GM19240 (cell line): ENCODE data around the gene FBF1.
A peak's percentile ranks its signal among the peaks of the same experiment; 100 is the strongest.
"Not testable (repeated sequence)": the region's sequence is repeated elsewhere in the genome, so short reads cannot be mapped to it uniquely, and the experiment has no call there.

Source experiments
- DNase-seq: peaks from one replicate; pipeline ENCODE4 v3.0.0; 2011; ENCODE audit warnings: low spot score; ENCODE audit not compliant: insufficient read length

Gene FBF1

DNA sequence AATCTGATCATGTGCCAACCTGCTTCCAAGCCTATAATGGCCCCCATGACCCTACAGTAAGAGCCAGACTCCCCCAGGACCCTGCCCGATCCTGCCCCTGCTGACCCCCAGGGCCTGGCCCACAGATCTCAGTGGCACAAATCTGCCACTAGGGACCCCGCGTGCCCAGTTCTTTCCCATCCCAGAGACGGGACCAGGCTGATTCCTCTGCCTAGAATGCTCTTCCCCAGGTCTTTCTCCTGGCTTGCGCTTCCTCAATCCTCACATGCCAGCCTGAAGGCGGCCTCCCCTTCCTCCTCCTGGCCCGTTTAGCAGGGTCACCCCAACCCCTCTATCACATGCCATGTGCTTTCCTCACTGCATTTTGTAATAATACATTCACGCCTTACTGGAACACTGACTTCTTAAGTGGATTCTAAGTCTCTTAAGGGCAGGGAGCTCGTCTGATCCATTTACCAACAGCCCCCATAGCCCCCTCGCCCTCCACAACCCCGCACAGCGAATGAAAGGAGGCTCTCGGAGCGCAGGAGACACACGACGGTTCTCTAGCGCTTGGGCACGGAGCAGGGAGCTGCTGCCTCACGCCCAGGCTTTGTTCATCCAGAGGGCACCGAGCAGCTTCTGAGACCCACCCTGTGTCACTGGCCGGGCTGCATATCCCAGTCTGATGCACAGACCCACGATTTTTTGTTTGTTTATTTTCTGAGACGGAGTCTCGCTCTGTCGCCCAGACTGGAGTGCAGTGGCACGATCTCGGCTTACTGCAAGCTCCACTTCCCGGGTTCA, 45.3 kb downstream of the FBF1 start:
- DNase-seq = no peak

GRCh38 chr17:75894049-75894733, 46.7 kb downstream of the FBF1 start:
- DNase-seq = no peak

DNA sequence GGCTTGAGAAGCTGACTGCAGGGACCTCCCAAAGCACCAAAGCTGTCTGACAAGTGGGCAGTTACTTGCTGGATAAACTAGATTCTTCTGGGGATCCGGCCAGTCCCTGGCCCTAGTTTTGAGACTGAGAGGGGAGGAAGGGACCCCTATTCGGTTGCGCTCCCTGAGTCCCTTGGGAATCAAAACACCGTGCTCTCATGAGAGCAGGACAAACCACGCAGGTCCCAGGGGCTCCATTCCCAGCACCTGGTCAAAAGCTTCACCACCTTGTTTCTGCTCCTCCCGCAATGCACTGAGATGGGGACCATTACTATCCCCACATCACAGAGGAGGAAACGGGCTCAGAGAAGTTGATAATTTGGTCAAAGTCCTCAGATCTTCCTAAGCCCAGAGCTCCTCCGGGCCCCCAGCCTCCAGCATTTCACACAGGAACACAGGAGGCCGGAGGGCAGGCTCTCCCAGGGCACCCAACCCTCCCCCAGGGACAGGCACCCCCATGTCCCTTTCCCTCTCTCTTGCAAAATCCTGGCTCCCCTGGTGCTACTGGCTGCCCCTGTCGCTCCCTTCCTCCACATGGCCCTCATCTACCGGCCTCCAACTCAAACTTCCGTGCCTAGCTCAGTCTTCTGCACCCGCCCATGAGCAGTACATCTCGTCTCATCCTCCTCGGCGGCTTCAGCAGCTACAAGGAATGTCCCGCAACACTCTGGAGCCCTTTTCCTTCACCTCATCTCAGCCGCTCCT, 47.4 kb downstream of the FBF1 start:
- no peak for DNase-seq

- DNase-seq = no peak
These were observed 48.2 kb downstream of the FBF1 start for GRCh38 chr17:75892556-75893224.

GRCh38 chr17:75891605-75892555, 49.0 kb downstream of the FBF1 start:
- DNase-seq = no peak

- DNase-seq = no peak
These were observed 49.7 kb downstream of the FBF1 start for GRCh38 chr17:75891022-75891604.

GRCh38 chr17:75889454-75889853, 51.4 kb downstream of the FBF1 start:
- DNase-seq = no peak

GRCh38 chr17:75888484-75888883, 52.4 kb downstream of the FBF1 start:
- no peak for DNase-seq

DNA sequence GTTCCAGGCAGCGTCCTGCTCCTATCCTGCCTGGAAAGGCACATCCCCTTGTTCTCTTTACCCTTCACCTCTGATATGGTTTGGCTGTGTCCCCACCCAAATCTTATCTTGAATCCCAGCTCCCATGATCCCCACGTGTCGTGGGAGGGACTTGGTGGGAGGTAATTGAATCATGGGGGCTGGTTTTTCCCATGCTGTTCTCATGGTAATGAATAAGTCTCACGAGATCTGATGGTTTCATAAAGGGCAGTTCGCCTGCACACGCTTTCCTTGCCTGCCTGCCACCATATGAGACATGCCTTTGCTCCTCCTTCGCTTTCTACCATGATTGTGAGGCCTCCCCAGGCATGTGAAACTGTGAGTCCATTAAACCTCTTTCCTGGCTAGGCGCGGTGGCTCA, 55.0 kb downstream of the FBF1 start:
- DNase-seq = not testable (repeated sequence)

GRCh38 chr17:75885431-75885830, 55.4 kb downstream of the FBF1 start:
- DNase-seq = no peak

DNA sequence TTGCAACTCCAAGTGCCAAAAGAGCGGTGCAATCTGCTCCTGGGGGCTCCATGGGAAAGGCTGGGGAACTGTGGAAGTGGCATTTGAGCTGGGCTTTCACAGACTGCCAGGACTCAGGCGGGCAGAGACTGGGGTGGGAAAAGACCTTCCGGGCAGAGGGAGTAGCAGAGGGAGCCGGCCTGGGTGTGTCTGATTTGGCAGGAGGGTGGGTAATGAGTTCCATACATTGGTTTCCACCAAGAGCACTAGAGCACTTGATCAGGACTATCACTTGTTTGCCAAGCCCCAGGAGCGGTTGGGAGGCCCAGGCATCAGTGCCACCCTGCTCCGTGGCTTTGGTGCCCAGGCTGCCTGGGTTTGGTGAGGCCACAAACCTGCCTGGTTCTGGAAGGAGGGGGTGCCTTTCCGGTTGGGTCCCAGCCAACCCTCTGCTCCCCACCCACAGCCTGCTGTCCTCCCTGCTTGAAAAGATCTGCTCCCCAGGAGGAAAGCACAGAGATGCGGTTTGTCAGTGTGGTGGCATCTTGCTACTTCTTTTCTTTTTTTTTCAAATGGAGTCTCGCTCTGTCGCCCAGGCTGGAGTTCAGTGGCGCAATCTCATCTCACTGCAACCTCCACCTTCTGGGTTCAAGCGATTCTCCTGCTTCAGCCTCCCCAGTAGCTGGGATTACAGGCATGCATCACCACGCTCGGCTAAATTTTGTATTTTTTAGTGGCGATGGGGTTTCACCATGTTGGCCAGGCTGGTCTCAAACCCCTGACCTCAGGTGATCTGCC, 59.0 kb downstream of the FBF1 start:
- no peak for DNase-seq

DNA sequence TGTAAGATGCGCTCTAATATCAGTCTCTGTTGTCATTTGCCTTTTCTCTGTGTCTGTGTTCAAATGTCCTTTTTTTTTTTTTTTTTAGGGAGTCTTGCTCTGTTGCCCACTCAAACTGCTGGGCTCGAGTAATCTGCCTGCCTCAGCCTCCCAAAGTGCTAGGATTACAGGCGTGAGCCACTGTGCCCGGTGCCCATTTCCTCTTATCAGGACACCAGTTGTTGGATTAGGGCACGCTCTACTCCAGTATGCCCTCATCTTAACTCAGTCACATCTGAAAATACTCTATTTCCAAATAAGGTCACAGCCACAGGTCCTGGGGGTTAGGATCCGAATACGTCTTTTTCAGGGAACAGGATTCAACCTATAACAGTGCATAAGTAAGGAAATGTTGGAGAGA, 60.6 kb downstream of the FBF1 start:
- no peak for DNase-seq

- DNase-seq = no peak
These were observed 62.5 kb downstream of the FBF1 start, which contains the start of gene TRIM47 for GRCh38 chr17:75878174-75878998. TRIM47 (minus strand) TSS chr17:75878581; CDS start chr17:75878548, 33 bp downstream.

DNA sequence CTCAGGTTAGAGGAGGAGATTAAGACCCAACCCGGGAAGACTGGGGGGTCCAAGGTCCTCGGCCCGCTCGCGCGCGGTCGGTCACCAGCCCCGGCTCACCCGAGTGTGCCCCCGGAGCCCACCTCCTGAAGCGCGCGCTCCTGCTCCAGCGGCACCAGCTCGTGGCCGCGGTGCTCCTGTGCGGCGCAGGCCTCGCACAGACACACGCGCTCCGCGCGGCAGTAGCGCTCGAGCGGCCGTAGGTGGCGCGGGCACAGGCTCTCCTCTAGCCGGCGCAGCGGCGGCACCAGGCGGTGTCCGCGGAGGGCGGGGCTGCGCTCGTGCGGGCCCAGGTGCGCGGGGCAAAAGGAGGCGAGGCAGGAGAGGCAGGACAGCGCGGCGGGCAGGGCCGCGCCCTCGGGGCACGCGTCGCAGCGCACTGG, 63.1 kb downstream of the FBF1 start:
- DNase-seq = peak; percentile 63

DNA sequence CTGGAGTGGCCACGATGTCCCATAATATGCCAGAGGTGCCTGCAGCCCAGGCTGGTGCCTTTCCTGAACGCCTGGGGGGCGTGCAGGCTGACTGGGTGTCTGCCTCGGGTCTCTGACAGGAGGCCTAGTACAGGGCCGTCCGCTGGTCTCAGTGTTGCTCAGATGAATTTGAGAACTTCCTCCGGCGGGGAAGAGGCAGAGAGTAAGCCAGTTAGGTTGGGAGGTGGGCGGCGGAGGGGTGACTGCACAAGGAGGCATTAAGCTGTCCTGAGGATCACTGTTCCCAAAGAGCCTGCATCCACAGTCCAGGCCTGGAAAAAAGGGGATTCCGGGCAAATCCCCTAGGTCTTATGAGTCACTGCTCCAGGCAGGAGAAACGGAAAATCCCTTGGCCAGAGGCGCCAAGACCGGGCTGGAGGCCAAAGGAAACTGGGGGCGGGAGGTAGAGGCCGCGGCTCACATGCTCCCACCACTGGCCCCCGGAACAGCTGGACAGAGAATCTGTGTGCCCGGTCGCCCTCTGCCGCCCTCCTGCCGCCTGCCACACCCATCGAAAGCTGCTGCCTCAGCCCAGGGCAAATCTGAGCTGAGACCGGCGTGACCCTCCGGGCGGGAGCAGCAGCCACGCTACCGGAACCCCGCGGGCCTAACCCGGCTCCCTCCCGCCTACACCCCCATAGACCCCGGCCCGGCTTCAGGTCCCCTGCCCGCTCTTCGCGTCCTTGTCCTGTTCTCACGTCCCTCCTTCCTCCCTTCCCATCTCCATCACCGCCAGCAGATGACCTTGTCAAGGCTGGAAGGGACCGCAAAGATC, 63.7 kb downstream of the FBF1 start:
- no peak for DNase-seq

DNA sequence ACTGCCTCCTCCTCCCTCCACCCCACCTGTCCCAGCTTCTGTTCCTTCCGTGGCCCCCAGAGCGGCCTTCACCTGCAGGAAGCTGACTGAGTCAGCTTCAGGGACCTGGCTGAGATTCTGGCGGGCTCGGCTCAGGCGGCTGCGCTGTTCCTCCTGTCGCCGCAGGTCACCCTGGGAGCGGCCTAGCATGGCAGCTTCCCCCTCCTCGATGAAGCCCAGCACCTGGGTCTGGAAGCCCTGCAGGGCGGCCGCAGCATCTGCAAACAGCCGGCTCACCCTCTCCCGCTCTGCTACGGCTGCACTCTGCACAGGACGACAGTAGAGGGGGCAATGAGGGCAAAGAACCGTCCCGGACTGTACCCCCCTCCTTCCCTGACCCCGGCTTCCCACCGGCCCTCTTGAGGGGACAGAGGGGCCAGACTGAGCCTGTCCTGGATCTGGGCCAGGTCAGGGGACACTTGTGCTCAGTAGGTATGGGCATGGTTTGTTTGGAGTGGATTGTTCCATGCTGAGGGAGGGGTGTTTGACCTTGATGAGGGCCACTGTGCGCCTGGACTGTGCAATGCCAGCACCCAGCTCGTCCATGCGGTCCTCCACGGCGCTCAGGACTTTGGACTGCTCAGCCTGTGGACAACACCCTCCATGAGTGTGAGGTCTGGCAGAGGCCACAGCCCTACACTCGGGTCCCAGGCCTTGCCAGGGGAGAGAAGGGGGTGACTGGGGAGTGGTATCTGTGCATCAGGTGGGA, 64.5 kb downstream of the FBF1 start:
- peak; percentile 46 for DNase-seq

DNA sequence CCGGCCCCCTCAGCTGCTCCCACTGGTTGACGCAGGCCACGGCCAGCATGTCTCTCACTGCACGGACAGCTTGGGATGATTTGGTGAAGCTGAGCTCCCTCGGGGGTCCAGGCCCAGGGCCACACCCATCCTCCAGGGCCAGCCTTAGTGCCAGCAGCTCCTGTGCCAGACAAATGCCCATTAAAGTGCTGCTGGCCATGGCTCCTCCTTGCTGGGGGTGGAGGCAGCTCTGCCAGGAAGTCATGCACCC, 65.0 kb downstream of the FBF1 start:
- no peak for DNase-seq
